K562 (cell line): ENCODE results near the gene HS3ST2. TPM values are rescaled to one million over a fixed set of nuclear protein-coding genes. Genes with fewer than 3 reads are reported as not detected.

ENCODE experiments used
- ATAC-seq: fragments of 200-7000 bp; cut with Tn5 transposase; 3 replicates; pipeline ENCODE4 v1.9.1; 2020; ENCODE audit warnings: moderate library complexity
- BruUV-seq: library from RNA; stranded (reverse); fragments of 400-500 nt; replicated peaks from 2 replicates; lab custom pipeline; 2021; lab: Mats Ljungman, UMichigan
- CTCF ChIA-PET: fragments of 300-600 bp; formaldehyde crosslinking; extraction: SDS; loops from one replicate; lab custom pipeline; 2021; ENCODE audit warnings: low intra/inter-chr PET ratio; lab: Yijun Ruan, JAX
- POLR2A ChIA-PET: fragments of 300-600, 350-650 bp; sonication (Branson Sonifier 250); formaldehyde crosslinking; extraction: SDS; loops from one replicate; lab custom pipeline; 2021; ENCODE audit warnings: antibody characterized with exemption, inconsistent platforms; lab: Yijun Ruan, JAX
- DNase-seq, 4 experiments: peaks; one replicate each; pipeline versions ENCODE4 v3.0.0 to v3.0.0-alpha.2; 2011 to 2018; ENCODE audit warnings: low spot score in 3 of 4, mixed read lengths in 3 of 4; ENCODE audit errors: extremely low read depth in 1 of 4
- FAIRE-seq: peaks from 2 replicates; lab custom pipeline; 2011; peaks lifted over from hg19 to GRCh38; lab: Jason Lieb, UNC
- H2AFZ ChIP-seq: 2 replicates; pipeline ENCODE4 v1.6.0; 2011; ENCODE audit warnings: low read depth, low read length, control low read depth, inconsistent platforms
- H3K27ac ChIP-seq: fragments of 200-600 bp; 3 replicates; pipeline ENCODE4 v1.8.0; 2011; ENCODE audit warnings: low read depth, mild to moderate bottlenecking, control low read depth, inconsistent platforms, low read length, moderate library complexity, mixed read lengths; ENCODE audit errors: extremely low read depth
- H3K27me3 ChIP-seq, 2 experiments: fragments of 300-600 bp in 1 of 2; 2 replicates in 1 of 2; 3 replicates in 1 of 2; pipeline versions ENCODE4 v1.6.0 to v1.8.0; 2011; ENCODE audit warnings: inconsistent platforms in 2 of 2, low read length in 2 of 2, mild to moderate bottlenecking in 1 of 2, mixed read lengths in 1 of 2, moderate library complexity in 1 of 2; ENCODE audit not compliant: control insufficient read depth in 2 of 2, insufficient read depth in 2 of 2
- H3K36me3 ChIP-seq: fragments of 300-600 bp; 3 replicates; pipeline ENCODE4 v1.8.0; 2011; ENCODE audit warnings: mild to moderate bottlenecking, low read length, inconsistent platforms; ENCODE audit not compliant: control insufficient read depth, insufficient read depth
- H3K4me1 ChIP-seq, 2 experiments: fragments of 200-600 bp in 1 of 2; replicated peaks in 1 of 2; 2 replicates in 1 of 2; 3 replicates in 1 of 2; pipeline versions ENCODE4 v1.5.1 to v1.8.0; 2011; ENCODE audit warnings: inconsistent platforms in 2 of 2, low read length in 2 of 2, mild to moderate bottlenecking in 1 of 2, mixed read lengths in 1 of 2, moderate library complexity in 1 of 2; ENCODE audit not compliant: control insufficient read depth in 2 of 2, insufficient read depth in 2 of 2
- H3K4me2 ChIP-seq: 2 replicates; pipeline ENCODE4 v1.6.1; 2011; ENCODE audit warnings: low read length, control low read depth, inconsistent platforms, mixed read lengths; ENCODE audit not compliant: insufficient read depth
- H3K4me3 ChIP-seq: fragments of 200-600 bp; sonication (generic), shearing (Covaris generic); 2 replicates; pipeline ENCODE4 v1.5.1; 2016; ENCODE audit warnings: control low read depth, inconsistent platforms
- H3K79me2 ChIP-seq: fragments of 200-600 bp; 3 replicates; pipeline ENCODE4 v1.8.0; 2011; ENCODE audit warnings: low read length, inconsistent platforms; ENCODE audit not compliant: control insufficient read depth, insufficient read depth
- H3K9ac ChIP-seq, 2 experiments: 2 replicates each; pipeline versions ENCODE4 v1.6.0 to v1.6.1; 2011; ENCODE audit warnings: low read depth in 2 of 2, low read length in 2 of 2, control low read depth in 1 of 2, inconsistent platforms in 1 of 2, mild to moderate bottlenecking in 1 of 2, mixed read lengths in 1 of 2; ENCODE audit not compliant: insufficient read depth in 1 of 2
- H3K9me1 ChIP-seq: one replicate; pipeline ENCODE4 v1.6.0; 2011; ENCODE audit warnings: inconsistent platforms, mild to moderate bottlenecking, low read length, moderate library complexity; ENCODE audit not compliant: control insufficient read depth, insufficient read depth
- H3K9me3 ChIP-seq: replicated peaks from 2 replicates; pipeline ENCODE4 v1.5.1; 2011; ENCODE audit warnings: low read depth, low read length, inconsistent platforms; ENCODE audit not compliant: control insufficient read depth, insufficient read depth
- H4K20me1 ChIP-seq: replicated peaks from 2 replicates; pipeline ENCODE4 v1.6.1; 2011; ENCODE audit warnings: low read length, inconsistent platforms, mixed read lengths; ENCODE audit not compliant: control insufficient read depth, insufficient read depth
- CCAR2 ChIP-seq: fragments of 200-400 bp; formaldehyde crosslinking; IDR thresholded peaks from 2 replicates; pipeline ENCODE4 v1.6.1; 2017; ENCODE audit warnings: mild to moderate bottlenecking, low read depth, low read length
- DNMT1 ChIP-seq: fragments of 450-650 bp; IDR thresholded peaks from 2 replicates; pipeline ENCODE4 v1.6.1; 2016; ENCODE audit warnings: antibody characterized with exemption, mild to moderate bottlenecking
- ZNF134 ChIP-seq: fragments of 250-450 bp; sonication (Bioruptor Pico); conservative IDR thresholded peaks from 2 replicates; pipeline ENCODE4 v1.4.0; 2020
- WGBS: fragments of 100-300 bp; shearing (Covaris generic); methylation state at CpG from one replicate; pipeline ENCODE4 v1.1.6; 2016; ENCODE audit warnings: low coverage, mixed read lengths; ENCODE audit not compliant: insufficient coverage; ENCODE audit errors: missing lambda C conversion rate; 5-methylcytosine and 5-hydroxymethylcytosine counted together
- in situ Hi-C: fragments of 300-500 bp; cut with MboI; formaldehyde crosslinking; loops from 4 replicates; pipeline ENCODE4 v1.15.0; 2018; ENCODE audit warnings: inconsistent platforms, mixed read lengths
- intact Hi-C: fragments of 100-400 bp; cut with micrococcal nuclease; formaldehyde crosslinking; loops from 2 replicates; pipeline ENCODE4 v1.14.2; 2022
- polyA plus RNA-seq, 8 experiments: library from polyadenylated mRNA; depleted of rRNA in 4 of 8; stranded (reverse) in 5 of 8; unstranded in 3 of 8; fragments of >200 nt; fragmentation: Nextera tagmentation in 2 of 8; fragmentation: Illumina TruSeq in 1 of 8; extraction: Ambion mirVana in 2 of 8; extraction: Trizol in 1 of 8; gene quantifications; 2 replicates each; pipeline versions ENCODE4 v1.2.1 to v1.2.3, GENCODE V29; 2011 to 2014; ENCODE audit warnings: inconsistent platforms in 1 of 8, missing spikeins in 1 of 8
- total RNA-seq, 7 experiments: library from RNA; depleted of rRNA in 6 of 7; stranded (reverse); fragments of >200 nt in 6 of 7; fragmentation: Illumina TruSeq in 2 of 7; extraction: Trizol in 2 of 7; gene quantifications; 2 replicates each; pipeline versions ENCODE4 v1.2.1 to v1.2.3, GENCODE V29; 2011 to 2021; ENCODE audit warnings: low replicate concordance in 1 of 7
- TF ChIP-seq, protein P1 (sequence below): sonication (generic); formaldehyde crosslinking; IDR thresholded peaks from 2 replicates; pipeline ENCODE4 v1.8.0; 2023; ENCODE audit warnings: missing genetic modification reagents, mild to moderate bottlenecking, borderline replicate concordance
- TF ChIP-seq, protein P2 (sequence below): conservative IDR thresholded peaks from 2 replicates; pipeline ENCODE4 v1.6.1; 2011; ENCODE audit warnings: low read depth, mild to moderate bottlenecking, low read length; ENCODE audit not compliant: control insufficient read depth

The HS3ST2 gene
- total and polyA plus RNA-seq, 9 of the 15 experiments (the other 6 are each of a cell fraction or from before 2014, with no cell fraction given): not detected

DNA sequence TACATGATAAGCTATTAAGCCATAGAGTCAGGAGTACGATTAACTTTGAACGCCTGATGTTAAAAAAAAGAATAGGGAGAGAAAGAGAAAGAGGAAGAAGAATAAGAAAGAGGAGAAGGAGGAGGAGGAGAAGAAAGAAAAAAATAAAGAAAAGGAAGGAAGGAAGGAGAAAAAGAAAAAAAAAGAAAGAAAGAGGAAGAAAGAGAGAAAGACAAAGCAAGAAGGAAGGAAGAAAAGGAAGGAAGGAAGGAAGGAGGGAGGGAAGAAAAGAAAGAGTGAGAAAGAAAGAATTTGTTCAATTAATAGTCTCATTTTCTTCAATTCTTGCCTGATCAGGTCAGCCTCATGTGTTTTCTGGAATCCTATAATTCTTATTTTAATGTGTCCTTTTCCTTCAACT is 33.7 kb downstream of the HS3ST2 start (continued):
- TF ChIP-seq, protein P1, sequence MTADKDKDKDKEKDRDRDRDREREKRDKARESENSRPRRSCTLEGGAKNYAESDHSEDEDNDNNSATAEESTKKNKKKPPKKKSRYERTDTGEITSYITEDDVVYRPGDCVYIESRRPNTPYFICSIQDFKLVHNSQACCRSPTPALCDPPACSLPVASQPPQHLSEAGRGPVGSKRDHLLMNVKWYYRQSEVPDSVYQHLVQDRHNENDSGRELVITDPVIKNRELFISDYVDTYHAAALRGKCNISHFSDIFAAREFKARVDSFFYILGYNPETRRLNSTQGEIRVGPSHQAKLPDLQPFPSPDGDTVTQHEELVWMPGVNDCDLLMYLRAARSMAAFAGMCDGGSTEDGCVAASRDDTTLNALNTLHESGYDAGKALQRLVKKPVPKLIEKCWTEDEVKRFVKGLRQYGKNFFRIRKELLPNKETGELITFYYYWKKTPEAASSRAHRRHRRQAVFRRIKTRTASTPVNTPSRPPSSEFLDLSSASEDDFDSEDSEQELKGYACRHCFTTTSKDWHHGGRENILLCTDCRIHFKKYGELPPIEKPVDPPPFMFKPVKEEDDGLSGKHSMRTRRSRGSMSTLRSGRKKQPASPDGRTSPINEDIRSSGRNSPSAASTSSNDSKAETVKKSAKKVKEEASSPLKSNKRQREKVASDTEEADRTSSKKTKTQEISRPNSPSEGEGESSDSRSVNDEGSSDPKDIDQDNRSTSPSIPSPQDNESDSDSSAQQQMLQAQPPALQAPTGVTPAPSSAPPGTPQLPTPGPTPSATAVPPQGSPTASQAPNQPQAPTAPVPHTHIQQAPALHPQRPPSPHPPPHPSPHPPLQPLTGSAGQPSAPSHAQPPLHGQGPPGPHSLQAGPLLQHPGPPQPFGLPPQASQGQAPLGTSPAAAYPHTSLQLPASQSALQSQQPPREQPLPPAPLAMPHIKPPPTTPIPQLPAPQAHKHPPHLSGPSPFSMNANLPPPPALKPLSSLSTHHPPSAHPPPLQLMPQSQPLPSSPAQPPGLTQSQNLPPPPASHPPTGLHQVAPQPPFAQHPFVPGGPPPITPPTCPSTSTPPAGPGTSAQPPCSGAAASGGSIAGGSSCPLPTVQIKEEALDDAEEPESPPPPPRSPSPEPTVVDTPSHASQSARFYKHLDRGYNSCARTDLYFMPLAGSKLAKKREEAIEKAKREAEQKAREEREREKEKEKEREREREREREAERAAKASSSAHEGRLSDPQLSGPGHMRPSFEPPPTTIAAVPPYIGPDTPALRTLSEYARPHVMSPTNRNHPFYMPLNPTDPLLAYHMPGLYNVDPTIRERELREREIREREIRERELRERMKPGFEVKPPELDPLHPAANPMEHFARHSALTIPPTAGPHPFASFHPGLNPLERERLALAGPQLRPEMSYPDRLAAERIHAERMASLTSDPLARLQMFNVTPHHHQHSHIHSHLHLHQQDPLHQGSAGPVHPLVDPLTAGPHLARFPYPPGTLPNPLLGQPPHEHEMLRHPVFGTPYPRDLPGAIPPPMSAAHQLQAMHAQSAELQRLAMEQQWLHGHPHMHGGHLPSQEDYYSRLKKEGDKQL: no peak

DNA sequence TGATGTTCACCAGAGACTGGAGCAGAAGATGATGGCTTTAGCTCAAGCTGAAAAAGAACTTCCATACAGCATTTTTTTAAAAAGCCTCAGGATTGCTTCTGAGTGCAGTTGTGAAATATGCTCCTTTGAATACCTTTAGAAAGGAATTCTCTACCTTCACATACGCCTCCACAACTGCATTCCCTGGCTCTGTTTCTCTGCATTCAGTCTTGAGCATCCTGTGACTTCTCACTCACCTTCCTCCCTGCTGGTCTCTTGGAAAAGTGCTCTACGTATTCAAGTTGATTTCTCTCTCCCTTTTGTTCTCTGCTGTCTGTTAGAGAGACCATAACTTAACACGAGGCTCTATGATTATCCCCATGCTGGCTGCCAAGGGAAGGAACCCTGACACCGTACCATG is 34.5 kb downstream of the HS3ST2 start:
- ChIA-PET CTCF (no interaction called here), POLR2A (interaction anchor here (0.8 to 1.4 kb wide), 2 partner anchors 9 to 23 kb away, joined by 3 read pairs; no protein-coding TSS in a partner anchor)
- DNase-seq (no peak), ATAC-seq (no peak), FAIRE-seq (no peak)
- TF ChIP-seq CCAR2 (no peak), ZNF134 (CRISPR knock-in tag) (no peak), DNMT1 (no peak)
- TF ChIP-seq, protein P2, sequence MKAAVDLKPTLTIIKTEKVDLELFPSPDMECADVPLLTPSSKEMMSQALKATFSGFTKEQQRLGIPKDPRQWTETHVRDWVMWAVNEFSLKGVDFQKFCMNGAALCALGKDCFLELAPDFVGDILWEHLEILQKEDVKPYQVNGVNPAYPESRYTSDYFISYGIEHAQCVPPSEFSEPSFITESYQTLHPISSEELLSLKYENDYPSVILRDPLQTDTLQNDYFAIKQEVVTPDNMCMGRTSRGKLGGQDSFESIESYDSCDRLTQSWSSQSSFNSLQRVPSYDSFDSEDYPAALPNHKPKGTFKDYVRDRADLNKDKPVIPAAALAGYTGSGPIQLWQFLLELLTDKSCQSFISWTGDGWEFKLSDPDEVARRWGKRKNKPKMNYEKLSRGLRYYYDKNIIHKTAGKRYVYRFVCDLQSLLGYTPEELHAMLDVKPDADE: no peak
- Histone ChIP-seq H3K4me1 (no peaks in the 10 kb centered on the region), H3K9me1 (no peaks in the 10 kb centered on the region), H3K79me2 (no peaks in the 10 kb centered on the region), H3K9ac (no peak overlapping the region), H3K9me3 (no peaks in the 10 kb centered on the region), H3K4me2 (no peak overlapping the region), H2AFZ (no peak overlapping the region), H3K27me3 (peaks cover 0 to 5% of the 10 kb centered on the region in 2 experiments; a peak in 3 of 5 replicates), H4K20me1 (no peaks in the 10 kb centered on the region), H3K36me3 (no peaks in the 10 kb centered on the region), H3K27ac (no peak overlapping the region), H3K4me3 (no peak overlapping the region)
- intact Hi-C loops (no loop called here), in situ Hi-C loops (no loop called here)
- WGBS: 0% methylated on average over 4 of the region's 4 CpGs
- no TSS peak for BruUV-seq
